SK-N-MC (cell line): Measurements from ENCODE around the gene DCBLD2.

Experiments used
- EZH2 ChIP-seq: fragments of 200-600 bp; sonication (generic); IDR thresholded peaks from one replicate; pipeline ENCODE4 v1.6.1; 2017; ENCODE audit warnings: antibody characterized with exemption
- FOXP2 ChIP-seq: optimal IDR thresholded peaks from 2 replicates; pipeline ENCODE3; 2011; ENCODE audit warnings: mild to moderate bottlenecking, moderate library complexity; ENCODE audit not compliant: insufficient read depth; ENCODE audit errors: extremely low read length, control extremely low read depth
- POLR2AphosphoS5 ChIP-seq: IDR thresholded peaks from 2 replicates; pipeline ENCODE4 v1.6.1; 2012; ENCODE audit warnings: mild to moderate bottlenecking, low read depth, low read length, borderline replicate concordance

DNA sequence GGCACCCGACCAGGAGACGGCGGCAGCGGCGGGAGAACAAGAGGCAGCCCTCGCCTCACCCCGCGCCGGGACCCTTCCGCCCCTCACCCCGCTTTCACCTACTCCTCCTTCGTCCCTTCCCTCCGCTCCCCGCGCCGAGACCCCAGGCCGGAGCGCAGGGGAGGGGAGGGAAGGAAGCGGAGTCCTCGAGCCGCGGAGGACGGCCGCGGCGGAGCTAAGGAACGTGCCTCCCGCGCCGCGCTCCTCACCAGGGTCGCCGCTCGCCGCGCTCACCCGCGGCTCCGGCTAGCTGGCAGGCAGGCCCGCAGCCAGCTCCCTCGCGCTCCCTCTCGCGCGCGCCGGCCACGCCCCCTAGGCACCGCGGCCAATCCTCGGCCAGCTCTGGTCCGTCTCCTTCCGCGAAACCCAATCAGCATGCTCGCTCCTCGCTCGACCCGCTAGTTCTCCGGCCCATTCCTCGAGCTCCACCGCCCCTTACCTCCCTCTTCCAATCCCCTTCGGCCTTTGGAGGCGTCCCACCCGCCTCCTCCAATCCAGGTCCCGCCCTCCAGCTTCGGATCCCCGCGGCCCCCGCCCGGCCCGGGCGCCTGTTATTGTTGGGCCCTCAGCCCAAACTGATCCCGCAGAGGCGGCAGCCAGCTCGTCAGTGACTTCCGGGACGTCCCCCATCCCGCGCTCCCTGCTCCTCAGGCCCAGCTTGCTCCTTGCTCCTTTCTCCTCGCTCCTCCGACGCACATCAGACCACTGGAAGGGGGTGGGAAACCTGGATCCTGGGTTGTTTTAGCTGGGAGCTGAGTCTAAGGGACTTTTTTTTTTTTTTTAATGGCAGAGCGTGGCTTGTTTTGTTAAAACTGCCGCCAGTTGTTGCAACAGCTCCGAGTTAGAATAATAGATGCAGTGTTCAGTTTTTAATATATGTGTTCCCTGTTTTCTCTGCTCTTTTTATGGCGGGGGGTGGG, at the start of gene DCBLD2:
- TF ChIP-seq POLR2AphosphoS5 = peak; percentile 84; the same call in 1 of the 2 replicates
- no peak for TF ChIP-seq EZH2
- TF ChIP-seq FOXP2 = no peak
